Right lobe of liver (tissue), 6 donors: ENCODE measurements around the gene ROCK2. TPM values are rescaled to one million over a fixed set of nuclear protein-coding genes. Genes with fewer than 3 reads are reported as not detected.

ENCODE experiments used
- ATAC-seq, 4 donors: fragments of 200-7000 bp; cut with Tn5 transposase; one replicate each; pipeline ENCODE4 v1.9.1; 2020; ENCODE audit warnings: mild to moderate bottlenecking in 4 of 4, moderate library complexity in 4 of 4
- DNase-seq, 3 donors: peaks; one replicate each; pipeline ENCODE4 v3.0.0-alpha.2; 2020
- H3K27ac ChIP-seq, 3 donors: fragments of 200-600 bp; one replicate each; pipeline ENCODE4 v1.8.0; 2022
- H3K27me3 ChIP-seq, 2 donors: fragments of 200-600 bp; one replicate each; pipeline ENCODE4 v1.8.0; 2022
- H3K36me3 ChIP-seq, 4 donors: fragments of 200-600 bp; sonication (generic) in 1 of 4; one replicate each; pipeline versions ENCODE4 v1.5.1 to v1.8.0; 2017 to 2022; ENCODE audit warnings: control low read depth in 1 of 4
- H3K4me1 ChIP-seq, 4 donors: fragments of 200-600 bp; sonication (generic) in 1 of 4; one replicate each; pipeline versions ENCODE4 v1.5.1 to v1.8.0; 2017 to 2022; ENCODE audit warnings: control low read depth in 1 of 4
- H3K4me3 ChIP-seq, 3 donors: fragments of 200-600 bp; one replicate each; pipeline ENCODE4 v1.8.0; 2022
- H3K9me3 ChIP-seq, 4 donors: fragments of 200-600 bp; sonication (generic) in 1 of 4; one replicate each; pipeline versions ENCODE4 v1.5.1 to v1.8.0; 2017 to 2022; ENCODE audit warnings: control low read depth in 1 of 4
- CTCF ChIP-seq, 4 donors: fragments of 200-600 bp in 3 of 4; fragments of 450-650 bp in 1 of 4; IDR thresholded peaks; one replicate each; pipeline versions ENCODE4 v1.5.1 to v1.8.0; 2016 to 2022; ENCODE audit warnings: antibody characterized with exemption in 4 of 4, mild to moderate bottlenecking in 2 of 4
- POLR2A ChIP-seq: fragments of 450-650 bp; IDR thresholded peaks from one replicate; pipeline ENCODE4 v1.6.1; 2017; ENCODE audit warnings: antibody characterized with exemption, mild to moderate bottlenecking
- WGBS: methylation state at CpG from one replicate; pipeline ENCODE4 v1.1.6; 2018; ENCODE audit warnings: low coverage, low lambda C conversion rate; ENCODE audit not compliant: insufficient coverage; ENCODE audit errors: missing lambda C conversion rate; 5-methylcytosine and 5-hydroxymethylcytosine counted together
- intact Hi-C, 2 donors: fragments of 100-400 bp; cut with DNase I; formaldehyde crosslinking; loops; one replicate each; pipeline versions ENCODE4 v1.11.2 to v1.14.1; 2022
- total RNA-seq, 6 experiments: library from RNA; depleted of rRNA in 2 of 6; stranded (reverse); fragments of >200 nt in 2 of 6; fragmentation: NEBNext Ultra II Directional in 3 of 6; extraction: Animal tissue kit (Norgen Biotek cat#: 25700) in 3 of 6; gene quantifications; one replicate each; pipeline versions ENCODE4 v1.1.0 to v1.2.4, GENCODE V29; 2016 to 2023
- donor health status: DM: no; HTN: yes; CAD: no.
- donor health status: DM: no; HTN: no; CAD: no.
- donor health status: DM: no; HTN: no; CAD: no.
- donor health status: DM: no; HTN: yes; CAD: no.
- donor health status: DM: no; HTN: yes; CAD: no.

Gene ROCK2
- total RNA-seq, 6 experiments from 2014 or later: 11.6 to 23.9 (median 19.8) TPM

DNA sequence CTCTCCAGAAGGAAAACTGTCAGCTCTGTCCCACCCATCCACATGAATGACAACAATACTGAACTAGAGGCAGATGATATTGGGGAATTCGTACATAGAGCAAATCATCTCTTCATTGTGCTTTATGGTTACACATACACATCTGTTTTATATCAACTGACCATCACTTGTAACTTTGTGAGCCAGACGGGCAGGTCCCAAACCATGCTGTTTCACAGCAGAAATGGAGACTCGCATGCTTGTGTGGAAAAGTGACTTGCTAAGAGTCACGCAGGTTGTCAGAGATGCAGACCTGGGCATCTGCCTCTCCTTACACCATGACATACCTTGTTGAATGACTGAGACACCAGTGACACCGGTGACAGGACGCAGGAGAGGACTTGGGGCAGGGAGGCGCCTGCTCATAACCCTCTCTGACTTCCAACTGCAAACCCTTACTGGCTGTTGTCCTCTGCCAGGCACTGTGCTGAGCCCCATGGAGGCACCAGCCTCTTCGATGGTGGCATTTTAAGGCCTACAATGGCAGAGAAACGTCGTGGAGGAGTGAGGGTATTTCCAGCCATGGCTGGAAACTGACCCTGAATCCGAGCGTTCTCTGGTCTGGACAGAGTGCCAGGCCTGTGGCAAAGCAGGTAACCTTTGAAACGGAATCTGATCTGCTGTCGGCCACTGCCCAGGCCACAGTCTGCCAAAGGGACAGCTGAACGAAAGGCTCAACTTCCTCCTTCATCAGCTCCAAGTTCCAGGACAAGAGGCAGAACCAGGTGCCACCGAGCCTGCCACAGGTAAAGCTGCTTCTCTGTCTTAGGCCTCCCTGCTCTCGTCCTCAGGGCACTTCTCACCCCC lies 26.9 kb upstream of the ROCK2 start:
- no peaks in the 10 kb centered on the region for H3K27me3 ChIP-seq
- 62% methylated on average over 9 of the region's 17 CpGs for WGBS
- H3K36me3 ChIP-seq: no peaks in the 10 kb centered on the region
- no peak for TF ChIP-seq CTCF (IDR thresholded peaks at IDR 0.05)
- peak overlapping the region; percentile 39 to 94 (median 69) for H3K27ac ChIP-seq
- H3K4me3 ChIP-seq: no peak overlapping the region
- DNase-seq (peak; percentile 76 to 90 (median 86)), ATAC-seq (peak; percentile 82 to 85 (median 83))
- H3K9me3 ChIP-seq: no peaks in the 10 kb centered on the region
- intact Hi-C loops: no loop called here
- H3K4me1 ChIP-seq: peaks cover 0 to 55% (median 15%) of the 10 kb centered on the region in 4 donors

- Histone ChIP-seq H3K36me3 (no peaks in the 10 kb centered on the region), H3K27ac (peak overlapping the region in 2 of 3 donors; percentile 69 to 94), H3K27me3 (no peaks in the 10 kb centered on the region), H3K4me1 (peaks cover 0 to 61% (median 17%) of the 10 kb centered on the region in 4 donors), H3K9me3 (no peaks in the 10 kb centered on the region), H3K4me3 (no peak overlapping the region)
- 48% methylated on average over 7 of the region's 10 CpGs for WGBS
- TF ChIP-seq CTCF (IDR thresholded peaks at IDR 0.05): no peak
- no peak for TF ChIP-seq POLR2A
- DNase-seq (peak; percentile 75 to 89 (median 87)), ATAC-seq (peak; percentile 24 to 69 (median 40))
- intact Hi-C loops: no loop called here
These were observed 26.1 kb upstream of the ROCK2 start for GRCh38 chr2:11370377-11371091.

DNA sequence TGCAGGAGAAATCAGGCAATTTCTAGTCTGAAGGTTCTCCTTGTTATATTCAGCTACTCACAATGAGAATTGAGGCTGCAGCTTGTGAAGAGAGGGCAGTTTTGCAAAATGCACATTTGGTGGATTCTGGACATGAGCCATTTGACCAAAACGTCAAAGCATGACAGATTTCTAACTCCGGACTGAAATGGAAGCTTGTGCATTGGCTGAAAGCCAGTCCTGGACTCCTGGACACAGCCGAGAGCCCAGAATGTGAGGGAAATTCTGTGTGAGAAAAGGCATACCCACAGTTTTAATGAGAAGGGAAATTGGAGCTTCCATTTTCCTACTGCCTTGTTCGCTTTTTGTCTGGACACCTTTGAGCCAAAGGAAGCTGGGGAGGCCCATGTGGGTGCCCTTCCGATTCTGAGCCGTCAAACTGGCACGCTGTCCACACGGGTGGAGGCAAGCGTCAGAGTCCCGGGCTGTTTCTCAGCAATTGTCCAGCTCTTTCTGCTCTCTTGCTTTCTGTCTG lies 23.7 kb upstream of the ROCK2 start:
- no peak for TF ChIP-seq POLR2A
- TF ChIP-seq CTCF (IDR thresholded peaks at IDR 0.05): no peak
- Histone ChIP-seq H3K27ac (peak overlapping the region in 2 of 3 donors; percentile 34 to 69), H3K4me3 (no peak overlapping the region), H3K4me1 (peaks cover 0 to 52% (median 14%) of the 10 kb centered on the region in 4 donors), H3K27me3 (no peaks in the 10 kb centered on the region), H3K36me3 (no peaks in the 10 kb centered on the region), H3K9me3 (no peaks in the 10 kb centered on the region)
- DNase-seq (peak; percentile 42 to 70 (median 69)), ATAC-seq (peak; percentile 41 to 53 (median 48))
- WGBS: 7% methylated on average over 7 of the region's 10 CpGs
- intact Hi-C loops: no loop called here

DNA sequence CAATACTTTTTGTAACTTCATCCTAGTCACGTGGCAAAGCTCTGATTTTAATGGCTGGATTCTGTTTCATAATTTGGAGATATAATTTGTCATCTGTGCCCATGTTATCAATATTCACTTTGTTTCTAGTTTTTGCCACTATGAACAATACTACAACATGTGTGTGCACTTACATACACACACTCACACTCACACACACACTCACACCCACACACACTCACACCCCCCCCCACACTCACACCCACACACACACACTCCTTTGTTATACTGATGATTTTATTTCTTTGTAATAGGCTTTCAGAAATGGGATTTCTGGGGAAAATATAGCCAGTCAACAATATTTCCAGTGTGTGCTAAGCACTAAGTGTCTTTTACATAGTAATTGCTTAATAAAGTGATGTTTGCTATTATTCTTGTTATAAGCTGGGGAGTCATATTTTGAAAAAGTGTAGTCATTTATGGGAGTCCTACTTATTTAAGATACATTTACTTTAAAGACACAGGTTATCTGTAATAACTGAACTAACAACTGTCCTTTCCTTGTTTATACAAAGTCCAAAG lies 22.8 kb upstream of the ROCK2 start:
- H3K27me3 ChIP-seq: no peaks in the 10 kb centered on the region
- H3K4me1 ChIP-seq: peaks cover 0 to 51% (median 16%) of the 10 kb centered on the region in 4 donors
- H3K4me3 ChIP-seq: no peak overlapping the region
- DNase-seq (no peak), ATAC-seq (no peak)
- H3K36me3 ChIP-seq: no peaks in the 10 kb centered on the region
- no peaks in the 10 kb centered on the region for H3K9me3 ChIP-seq
- intact Hi-C loops: no loop called here
- peak overlapping the region in 1 of 3 donors; percentile 69 for H3K27ac ChIP-seq
- no peak for TF ChIP-seq CTCF (IDR thresholded peaks at IDR 0.05)
- no peak for TF ChIP-seq POLR2A
- 78% methylated on average over 1 of the region's 1 CpG for WGBS
